T-helper 1 cell treated with Interleukin-12 subunit alpha and Interleukin-12 subunit beta and Interleukin-4 antibody, amounts not matched to agents 30 μg/mL and 1 μg/mL, for 36 hours (primary cell): ENCODE measurements around the gene PCF11.

ENCODE experiments used
- H3K27ac Mint-ChIP-seq: one replicate; pipeline ENCODE4 v1.8.0; 2021; ENCODE audit warnings: mild to moderate bottlenecking, mixed read lengths
- H3K27me3 Mint-ChIP-seq: one replicate; pipeline ENCODE4 v1.8.0; 2021; ENCODE audit warnings: low read depth, mixed read lengths
- H3K36me3 Mint-ChIP-seq: one replicate; pipeline ENCODE4 v1.8.0; 2021; ENCODE audit warnings: low read depth, mixed read lengths
- H3K4me1 Mint-ChIP-seq: one replicate; pipeline ENCODE4 v1.8.0; 2021; ENCODE audit warnings: low read depth, mixed read lengths
- H3K4me3 Mint-ChIP-seq: one replicate; pipeline ENCODE4 v1.8.0; 2021; ENCODE audit warnings: mild to moderate bottlenecking, moderate library complexity, mixed read lengths
- H3K9me3 Mint-ChIP-seq: one replicate; pipeline ENCODE4 v1.8.0; 2021; ENCODE audit warnings: mixed read lengths

Gene PCF11

GRCh38 chr11:83161610-83162199 is 4.8 kb downstream of the PCF11 start:
- H3K27me3 Mint-ChIP-seq: no peaks in the 10 kb centered on the region
- H3K4me3 Mint-ChIP-seq: peak overlapping the region; percentile 64
- peaks cover 42% of the 10 kb centered on the region for H3K4me1 Mint-ChIP-seq
- peak overlapping the region; percentile 67 for H3K27ac Mint-ChIP-seq
- peaks cover 61% of the 10 kb centered on the region for H3K36me3 Mint-ChIP-seq
- H3K9me3 Mint-ChIP-seq: no peaks in the 10 kb centered on the region

DNA sequence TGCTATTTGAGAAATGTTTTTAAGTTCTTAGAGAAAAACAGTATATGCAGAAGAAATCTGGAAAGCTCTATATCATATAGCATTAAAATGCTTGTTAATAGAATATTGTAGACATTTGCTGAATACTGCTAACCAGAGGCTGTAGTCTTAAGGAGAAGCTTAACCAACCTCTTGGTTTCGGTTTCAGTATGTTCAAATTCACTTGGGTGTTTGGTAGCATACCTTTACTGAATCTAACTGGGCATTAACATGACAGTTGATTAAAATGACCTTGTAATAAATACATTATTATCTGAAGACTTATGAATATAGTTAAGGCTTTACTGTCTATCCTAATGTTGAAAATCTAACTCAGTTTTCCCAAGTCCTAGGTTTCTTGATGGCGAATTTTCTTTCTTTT is 5.4 kb downstream of the PCF11 start:
- Mint-ChIP-seq H3K4me3 (peak overlapping the region; percentile 64), H3K27me3 (no peaks in the 10 kb centered on the region), H3K27ac (peak overlapping the region; percentile 67), H3K36me3 (peaks cover 59% of the 10 kb centered on the region), H3K9me3 (no peaks in the 10 kb centered on the region), H3K4me1 (peaks cover 43% of the 10 kb centered on the region)

GRCh38 chr11:83166193-83166866 is 9.4 kb downstream of the PCF11 start:
- H3K4me1 Mint-ChIP-seq: peaks cover 62% of the 10 kb centered on the region
- H3K4me3 Mint-ChIP-seq: no peak overlapping the region
- H3K27ac Mint-ChIP-seq: no peak overlapping the region
- no peaks in the 10 kb centered on the region for H3K27me3 Mint-ChIP-seq
- H3K9me3 Mint-ChIP-seq: no peaks in the 10 kb centered on the region
- H3K36me3 Mint-ChIP-seq: peaks cover 66% of the 10 kb centered on the region

DNA sequence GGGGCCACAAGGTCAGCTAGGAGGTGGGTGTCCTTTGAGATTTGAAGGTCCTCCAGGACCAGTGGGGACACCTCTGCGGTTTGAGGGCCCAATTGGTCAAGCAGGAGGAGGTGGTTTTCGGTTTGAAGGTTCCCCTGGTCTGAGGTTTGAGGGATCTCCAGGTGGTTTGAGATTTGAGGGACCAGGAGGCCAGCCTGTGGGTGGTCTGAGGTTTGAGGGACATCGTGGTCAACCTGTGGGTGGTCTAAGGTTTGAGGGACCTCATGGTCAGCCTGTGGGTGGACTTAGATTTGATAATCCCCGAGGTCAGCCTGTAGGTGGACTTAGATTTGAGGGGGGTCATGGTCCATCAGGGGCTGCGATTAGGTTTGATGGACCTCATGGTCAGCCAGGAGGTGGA is 11.8 kb downstream of the PCF11 start:
- Mint-ChIP-seq H3K9me3 (no peaks in the 10 kb centered on the region), H3K27ac (no peak overlapping the region), H3K27me3 (no peaks in the 10 kb centered on the region), H3K4me3 (peak overlapping the region; percentile 28), H3K4me1 (peaks cover 59% of the 10 kb centered on the region), H3K36me3 (peaks cover 67% of the 10 kb centered on the region)

DNA sequence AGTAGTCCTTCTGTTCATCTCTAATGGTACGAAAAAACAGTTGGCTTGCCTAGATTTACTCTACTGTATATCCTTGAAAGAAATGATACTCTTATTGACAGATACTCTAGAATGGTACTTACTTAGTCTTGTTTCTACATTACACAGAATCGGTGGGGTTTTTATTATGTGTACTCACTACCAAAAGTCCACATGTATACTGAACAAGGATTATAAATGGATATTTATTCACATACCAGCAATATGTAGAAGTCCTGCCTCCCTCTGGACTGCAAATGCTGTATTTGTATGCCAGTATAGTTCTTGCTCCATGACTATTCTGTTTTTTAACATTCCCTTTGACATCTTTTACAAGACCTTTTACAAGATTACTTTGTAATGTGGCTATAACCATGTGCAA is 13.9 kb downstream of the PCF11 start:
- Mint-ChIP-seq H3K36me3 (peaks cover 59% of the 10 kb centered on the region), H3K4me3 (peak overlapping the region; percentile 70), H3K27ac (no peak overlapping the region), H3K27me3 (no peaks in the 10 kb centered on the region), H3K4me1 (peaks cover 63% of the 10 kb centered on the region), H3K9me3 (no peaks in the 10 kb centered on the region)

- H3K9me3 Mint-ChIP-seq: no peaks in the 10 kb centered on the region
- H3K4me1 Mint-ChIP-seq: peaks cover 60% of the 10 kb centered on the region
- no peaks in the 10 kb centered on the region for H3K27me3 Mint-ChIP-seq
- H3K4me3 Mint-ChIP-seq: no peak overlapping the region
- H3K36me3 Mint-ChIP-seq: peaks cover 57% of the 10 kb centered on the region
- H3K27ac Mint-ChIP-seq: no peak overlapping the region
These were observed 15.6 kb downstream of the PCF11 start for GRCh38 chr11:83172551-83172950.

GRCh38 chr11:83174008-83174407 is 17.1 kb downstream of the PCF11 start:
- H3K4me3 Mint-ChIP-seq: no peak overlapping the region
- no peaks in the 10 kb centered on the region for H3K9me3 Mint-ChIP-seq
- H3K36me3 Mint-ChIP-seq: peaks cover 43% of the 10 kb centered on the region
- no peaks in the 10 kb centered on the region for H3K27me3 Mint-ChIP-seq
- H3K4me1 Mint-ChIP-seq: peaks cover 50% of the 10 kb centered on the region
- H3K27ac Mint-ChIP-seq: no peak overlapping the region

GRCh38 chr11:83175815-83176214 is 18.9 kb downstream of the PCF11 start:
- Mint-ChIP-seq H3K9me3 (no peaks in the 10 kb centered on the region), H3K27ac (no peak overlapping the region), H3K4me1 (peaks cover 34% of the 10 kb centered on the region), H3K36me3 (peaks cover 36% of the 10 kb centered on the region), H3K27me3 (no peaks in the 10 kb centered on the region), H3K4me3 (no peak overlapping the region)

- Mint-ChIP-seq H3K36me3 (peaks cover 38% of the 10 kb centered on the region), H3K9me3 (no peaks in the 10 kb centered on the region), H3K27ac (no peak overlapping the region), H3K4me1 (peaks cover 2% of the 10 kb centered on the region), H3K4me3 (no peak overlapping the region), H3K27me3 (no peaks in the 10 kb centered on the region)
These were observed 24.9 kb downstream of the PCF11 start for GRCh38 chr11:83181815-83182214.

GRCh38 chr11:83185767-83186166 is 28.8 kb downstream of the PCF11 start:
- H3K27ac Mint-ChIP-seq: no peak overlapping the region
- no peaks in the 10 kb centered on the region for H3K9me3 Mint-ChIP-seq
- no peak overlapping the region for H3K4me3 Mint-ChIP-seq
- peaks cover 2% of the 10 kb centered on the region for H3K4me1 Mint-ChIP-seq
- no peaks in the 10 kb centered on the region for H3K27me3 Mint-ChIP-seq
- peaks cover 39% of the 10 kb centered on the region for H3K36me3 Mint-ChIP-seq

GRCh38 chr11:83187465-83187864 is 30.5 kb downstream of the PCF11 start:
- Mint-ChIP-seq H3K36me3 (peaks cover 36% of the 10 kb centered on the region), H3K27ac (no peak overlapping the region), H3K9me3 (no peaks in the 10 kb centered on the region), H3K4me3 (no peak overlapping the region), H3K4me1 (peaks cover 9% of the 10 kb centered on the region), H3K27me3 (no peaks in the 10 kb centered on the region)

- Mint-ChIP-seq H3K9me3 (no peaks in the 10 kb centered on the region), H3K4me3 (no peak overlapping the region), H3K36me3 (peaks cover 28% of the 10 kb centered on the region), H3K27ac (no peak overlapping the region), H3K4me1 (peaks cover 26% of the 10 kb centered on the region), H3K27me3 (no peaks in the 10 kb centered on the region)
These were observed 34.6 kb downstream of the PCF11 start for GRCh38 chr11:83191491-83191890.

GRCh38 chr11:83191986-83192385 is 35.1 kb downstream of the PCF11 start:
- Mint-ChIP-seq H3K36me3 (peaks cover 25% of the 10 kb centered on the region), H3K4me3 (no peak overlapping the region), H3K27me3 (no peaks in the 10 kb centered on the region), H3K9me3 (no peaks in the 10 kb centered on the region), H3K4me1 (peaks cover 26% of the 10 kb centered on the region), H3K27ac (no peak overlapping the region)

GRCh38 chr11:83192606-83193245 is 35.8 kb downstream of the PCF11 start:
- H3K27ac Mint-ChIP-seq: peak overlapping the region; percentile 96
- peaks cover 18% of the 10 kb centered on the region for H3K36me3 Mint-ChIP-seq
- H3K9me3 Mint-ChIP-seq: no peaks in the 10 kb centered on the region
- peaks cover 26% of the 10 kb centered on the region for H3K4me1 Mint-ChIP-seq
- no peaks in the 10 kb centered on the region for H3K27me3 Mint-ChIP-seq
- peak overlapping the region; percentile 98 for H3K4me3 Mint-ChIP-seq
